ENCODE data around the gene TBC1D3I.
"Not testable (repeated sequence)": the region's sequence is repeated elsewhere in the genome, so short reads cannot be mapped to it uniquely, and the experiment has no call there.

TBC1D3I gene

GRCh38 chr17:36212272-36212605 is 52.1 kb downstream of the TBC1D3I start:
- Mint-ChIP-seq H3K27me3 (peaks cover 13% of the 10 kb centered on the region), H3K4me1 (ENCODE audit: low read depth) (peaks cover 39% of the 10 kb centered on the region), H3K27ac (no peak overlapping the region), H3K36me3 (ENCODE audit: low read depth) (no peaks in the 10 kb centered on the region), H3K4me3 (peak overlapping the region; percentile 42), H3K9me3 (no peaks in the 10 kb centered on the region)

- peaks cover 14% of the 10 kb centered on the region for H3K27me3 Mint-ChIP-seq
- H3K4me1 Mint-ChIP-seq (ENCODE audit: low read depth) = peaks cover 44% of the 10 kb centered on the region
- not testable (repeated sequence) for H3K9me3 Mint-ChIP-seq; H3K36me3 Mint-ChIP-seq (ENCODE audit: low read depth)
- peak overlapping the region; percentile 72 for H3K27ac Mint-ChIP-seq
- H3K4me3 Mint-ChIP-seq = peak overlapping the region; percentile 42
These were observed 52.7 kb downstream of the TBC1D3I start for GRCh38 chr17:36211484-36212271.

GRCh38 chr17:36210439-36211211 is 53.7 kb downstream of the TBC1D3I start, which contains the start of gene CCL4L2:
TSS of gene CCL4L2 (plus strand) at chr17:36211063.
- Mint-ChIP-seq H3K4me3 (peak within 1 kb of the TSS; percentile 58), H3K4me1 (ENCODE audit: low read depth) (peaks cover 55% of the 10 kb centered on the region), H3K27ac (peak within 1 kb of the TSS; percentile 72), H3K27me3 (peaks cover 19% of the 10 kb centered on the region)
- not testable (repeated sequence) for H3K36me3 Mint-ChIP-seq (ENCODE audit: low read depth); H3K9me3 Mint-ChIP-seq

GRCh38 chr17:36209575-36209974 is 54.8 kb downstream of the TBC1D3I start:
- peaks cover 20% of the 10 kb centered on the region for H3K27me3 Mint-ChIP-seq
- peaks cover 54% of the 10 kb centered on the region for H3K4me1 Mint-ChIP-seq (ENCODE audit: low read depth)
- H3K27ac Mint-ChIP-seq = peak overlapping the region; percentile 26
- no peaks in the 10 kb centered on the region for H3K9me3 Mint-ChIP-seq
- H3K36me3 Mint-ChIP-seq (ENCODE audit: low read depth) = no peaks in the 10 kb centered on the region
- H3K4me3 Mint-ChIP-seq = no peak overlapping the region

- not testable (repeated sequence) for H3K4me3 Mint-ChIP-seq; H3K27ac Mint-ChIP-seq; H3K9me3 Mint-ChIP-seq; H3K36me3 Mint-ChIP-seq (ENCODE audit: low read depth)
- peaks cover 58% of the 10 kb centered on the region for H3K4me1 Mint-ChIP-seq (ENCODE audit: low read depth)
- H3K27me3 Mint-ChIP-seq = peaks cover 13% of the 10 kb centered on the region
These were observed 57.0 kb downstream of the TBC1D3I start for GRCh38 chr17:36207383-36207782.

- H3K27me3 Mint-ChIP-seq = peaks cover 13% of the 10 kb centered on the region
- H3K4me3 Mint-ChIP-seq; H3K9me3 Mint-ChIP-seq; H3K27ac Mint-ChIP-seq; H3K36me3 Mint-ChIP-seq (ENCODE audit: low read depth): not testable (repeated sequence)
- H3K4me1 Mint-ChIP-seq (ENCODE audit: low read depth) = peaks cover 58% of the 10 kb centered on the region
These were observed 57.9 kb downstream of the TBC1D3I start for GRCh38 chr17:36206486-36206821.

- peaks cover 62% of the 10 kb centered on the region for H3K4me1 Mint-ChIP-seq (ENCODE audit: low read depth)
- H3K9me3 Mint-ChIP-seq = no peaks in the 10 kb centered on the region
- no peak overlapping the region for H3K4me3 Mint-ChIP-seq
- H3K27me3 Mint-ChIP-seq = peaks cover 10% of the 10 kb centered on the region
- no peaks in the 10 kb centered on the region for H3K36me3 Mint-ChIP-seq (ENCODE audit: low read depth)
- no peak overlapping the region for H3K27ac Mint-ChIP-seq
These were observed 58.5 kb downstream of the TBC1D3I start for GRCh38 chr17:36205637-36206485.

- Mint-ChIP-seq H3K4me1 (ENCODE audit: low read depth) (peaks cover 61% of the 10 kb centered on the region), H3K27me3 (peaks cover 15% of the 10 kb centered on the region), H3K4me3 (no peak overlapping the region), H3K27ac (no peak overlapping the region), H3K9me3 (no peaks in the 10 kb centered on the region), H3K36me3 (ENCODE audit: low read depth) (no peaks in the 10 kb centered on the region)
These were observed 59.5 kb downstream of the TBC1D3I start for GRCh38 chr17:36204724-36205500.

Data from stimulated activated naive CD8-positive, alpha-beta T cell treated with anti-CD3 and anti-CD28 coated beads, Interleukin-15, Interleukin-2, amounts not matched to agents 100 ng/mL and 50 ng/mL, for 24 hours (primary cell).